Muscle layer of colon (tissue), 2 donors: ENCODE measurements around the gene SLC2A6.

Experiments used
- H3K27ac ChIP-seq: one replicate; pipeline ENCODE4 v1.7.0; 2013; ENCODE audit warnings: low read depth, mild to moderate bottlenecking, low read length, moderate library complexity
- H3K27me3 ChIP-seq, 2 donors: one replicate each; pipeline ENCODE4 v1.7.0; 2013; ENCODE audit warnings: low read length in 2 of 2, mild to moderate bottlenecking in 2 of 2; ENCODE audit not compliant: insufficient read depth in 2 of 2, control insufficient read depth in 1 of 2
- H3K36me3 ChIP-seq: one replicate; pipeline ENCODE4 v1.7.0; 2013; ENCODE audit warnings: mild to moderate bottlenecking, low read length; ENCODE audit not compliant: insufficient read depth
- H3K4me1 ChIP-seq: one replicate; pipeline ENCODE4 v1.7.0; 2013; ENCODE audit warnings: mild to moderate bottlenecking, low read length; ENCODE audit not compliant: insufficient read depth
- H3K4me3 ChIP-seq, 2 donors: one replicate each; pipeline ENCODE4 v1.7.0; 2013; ENCODE audit warnings: low read length in 2 of 2, low read depth in 1 of 2, mild to moderate bottlenecking in 1 of 2, moderate library complexity in 1 of 2
- H3K9ac ChIP-seq: one replicate; pipeline ENCODE4 v1.7.0; 2013; ENCODE audit warnings: low read length
- H3K9me3 ChIP-seq: one replicate; pipeline ENCODE4 v1.7.0; 2013; ENCODE audit warnings: mild to moderate bottlenecking, low read length
- donor health status: abdominal sarcoma.
- donor health status: Adenocarcinoma of cecum.

The SLC2A6 gene

DNA sequence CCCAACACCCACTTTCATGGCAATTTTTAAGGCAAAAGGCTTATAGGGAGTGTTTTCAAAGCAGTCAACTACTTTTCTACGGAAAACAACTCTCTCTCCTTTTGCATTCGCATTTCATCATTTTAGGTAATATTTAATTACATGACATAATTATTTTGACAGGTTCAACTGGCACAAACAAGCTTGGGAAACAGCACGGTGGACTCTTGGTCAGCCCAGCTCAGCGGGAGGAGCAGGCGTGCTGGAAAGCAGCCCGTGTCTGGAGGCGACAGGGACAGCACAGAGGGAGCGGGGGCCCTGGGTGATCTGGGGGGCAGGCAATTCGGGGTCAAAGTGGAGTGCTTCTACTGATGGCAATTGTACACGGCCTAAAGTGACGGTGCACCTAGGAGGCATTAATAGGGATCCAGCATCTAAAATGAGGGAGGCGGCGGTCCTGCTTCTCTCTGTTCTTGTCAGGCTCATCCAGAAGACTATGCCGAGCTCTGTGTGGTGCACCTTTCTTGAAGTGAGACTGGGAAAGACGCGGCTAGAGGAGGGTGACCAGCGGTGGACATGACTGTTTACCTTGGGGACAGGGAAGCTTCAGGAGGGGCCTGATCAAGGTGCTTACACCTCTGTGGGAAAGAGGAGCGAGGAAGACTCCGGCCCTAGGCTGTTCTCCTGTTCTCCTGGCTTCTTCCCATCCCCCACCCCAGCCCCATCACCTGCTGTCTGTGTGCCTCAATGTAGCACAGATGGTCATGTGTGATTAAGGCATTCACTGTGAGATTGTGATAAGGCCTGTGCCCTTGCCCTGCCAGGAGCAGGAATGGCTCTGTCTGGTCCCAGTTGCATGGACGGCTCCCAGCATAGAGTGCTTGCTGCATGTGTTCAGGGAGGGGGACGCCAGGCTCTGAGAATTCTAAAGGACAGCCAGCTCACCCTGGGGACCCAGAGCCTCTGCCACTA lies 42.5 kb upstream of the SLC2A6 start:
- H3K4me1 ChIP-seq, result peaks cover 4% of the 10 kb centered on the region
- H3K9me3 ChIP-seq, result no peaks in the 10 kb centered on the region
- no peaks in the 10 kb centered on the region for H3K27me3 ChIP-seq
- no peak overlapping the region for H3K4me3 ChIP-seq
- no peak overlapping the region for H3K27ac ChIP-seq
- H3K9ac ChIP-seq, result no peak overlapping the region
- H3K36me3 ChIP-seq, result no peaks in the 10 kb centered on the region

DNA sequence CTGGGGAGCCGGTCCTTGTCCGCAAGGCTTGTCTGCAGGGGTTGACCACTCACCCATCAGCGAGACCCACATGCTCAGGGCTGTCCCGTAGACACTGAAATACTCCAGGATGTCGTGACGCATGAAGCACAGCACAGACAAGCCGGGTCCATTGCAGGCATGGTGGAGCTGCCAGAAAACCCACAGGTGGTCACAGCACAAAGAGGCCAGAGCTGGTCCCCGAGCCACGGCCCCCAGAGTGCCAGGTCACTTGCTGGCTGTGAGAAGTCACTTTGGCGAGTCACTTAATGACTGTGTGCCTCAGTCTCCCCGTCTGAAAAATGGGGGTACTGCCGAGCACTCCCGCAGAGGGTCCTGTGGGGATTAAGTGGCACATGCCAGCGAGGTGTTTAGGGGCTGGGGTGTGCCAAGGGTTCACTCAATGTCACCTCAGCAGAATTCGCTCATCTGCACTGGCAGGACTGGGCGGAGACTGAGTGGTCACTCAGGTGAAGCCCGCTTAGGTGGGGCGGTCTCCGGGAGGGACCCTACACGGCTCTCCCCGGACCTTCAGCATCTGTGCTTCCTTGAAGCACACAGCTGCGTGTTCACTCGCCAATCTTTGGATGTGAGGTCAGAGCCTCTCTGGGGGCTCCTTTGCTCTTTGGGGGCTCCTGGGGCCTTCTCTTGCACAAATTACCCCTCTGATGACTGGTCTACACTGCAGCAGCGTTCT lies 41.4 kb upstream of the SLC2A6 start:
- H3K4me1 ChIP-seq, result no peaks in the 10 kb centered on the region
- no peak overlapping the region for H3K27ac ChIP-seq
- no peak overlapping the region for H3K4me3 ChIP-seq
- H3K9me3 ChIP-seq, result no peaks in the 10 kb centered on the region
- H3K36me3 ChIP-seq, result no peaks in the 10 kb centered on the region
- H3K9ac ChIP-seq, result no peak overlapping the region
- H3K27me3 ChIP-seq, result no peaks in the 10 kb centered on the region

DNA sequence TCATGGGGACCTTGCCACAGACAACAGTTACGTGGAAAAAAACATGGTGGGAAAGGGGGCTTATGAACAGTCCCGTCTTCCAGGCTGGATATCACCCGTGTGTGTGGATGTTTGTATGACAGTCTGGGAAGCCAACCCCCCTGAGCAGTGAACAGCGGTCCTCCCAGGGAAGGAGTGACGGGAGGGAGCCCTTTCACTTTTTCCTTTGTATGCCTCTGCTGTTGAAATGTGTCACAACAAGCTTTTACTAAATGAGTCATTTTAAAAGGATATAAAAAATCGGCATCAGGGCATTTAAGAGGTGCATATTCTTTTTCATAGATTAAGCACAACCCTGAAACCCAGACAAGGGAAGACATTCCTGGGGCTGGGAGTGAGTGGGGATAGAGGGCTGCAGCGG lies 40.8 kb upstream of the SLC2A6 start:
- Histone ChIP-seq H3K9me3 (no peaks in the 10 kb centered on the region), H3K27ac (no peak overlapping the region), H3K4me3 (no peak overlapping the region), H3K27me3 (no peaks in the 10 kb centered on the region), H3K4me1 (peaks cover 1% of the 10 kb centered on the region), H3K9ac (no peak overlapping the region), H3K36me3 (no peaks in the 10 kb centered on the region)

DNA sequence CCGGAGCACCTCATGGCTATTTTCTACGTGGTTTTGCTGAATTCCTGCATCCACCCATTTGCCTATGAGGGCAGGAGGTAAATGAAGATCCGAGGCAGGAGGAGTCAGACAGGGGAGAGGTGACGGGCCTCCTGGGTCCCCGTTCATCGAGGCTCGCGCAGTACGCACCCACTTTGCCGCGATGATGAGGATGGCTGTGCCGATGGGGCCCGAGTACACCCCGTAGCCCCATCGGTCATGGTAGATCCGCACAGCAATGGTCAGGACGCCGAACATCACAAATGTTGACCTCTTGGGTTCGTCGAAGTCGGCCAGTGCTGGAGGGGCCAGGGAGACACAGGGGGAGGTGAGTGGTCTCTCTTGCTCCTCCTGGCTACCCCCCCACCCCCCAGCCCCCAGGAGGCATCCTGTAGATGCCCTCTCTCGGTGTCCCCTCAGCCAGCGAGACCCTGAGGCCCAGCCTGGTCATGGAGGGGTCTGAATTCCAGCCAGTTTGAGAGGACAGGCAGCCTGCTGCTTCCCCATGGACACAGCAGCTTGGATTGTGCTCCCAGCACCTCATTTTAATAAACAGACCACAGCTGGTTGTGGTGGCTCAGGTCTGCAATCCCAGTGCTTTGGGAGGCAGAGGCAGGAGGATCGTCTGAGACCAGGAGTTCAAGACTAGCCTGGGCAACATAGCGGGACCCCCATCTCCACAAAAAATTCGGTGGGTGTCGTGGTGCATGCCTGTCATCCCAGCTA lies 40.0 kb upstream of the SLC2A6 start:
- Histone ChIP-seq H3K36me3 (no peaks in the 10 kb centered on the region), H3K27me3 (no peaks in the 10 kb centered on the region), H3K4me3 (no peak overlapping the region), H3K9ac (no peak overlapping the region), H3K27ac (no peak overlapping the region), H3K4me1 (peaks cover 5% of the 10 kb centered on the region), H3K9me3 (no peaks in the 10 kb centered on the region)

DNA sequence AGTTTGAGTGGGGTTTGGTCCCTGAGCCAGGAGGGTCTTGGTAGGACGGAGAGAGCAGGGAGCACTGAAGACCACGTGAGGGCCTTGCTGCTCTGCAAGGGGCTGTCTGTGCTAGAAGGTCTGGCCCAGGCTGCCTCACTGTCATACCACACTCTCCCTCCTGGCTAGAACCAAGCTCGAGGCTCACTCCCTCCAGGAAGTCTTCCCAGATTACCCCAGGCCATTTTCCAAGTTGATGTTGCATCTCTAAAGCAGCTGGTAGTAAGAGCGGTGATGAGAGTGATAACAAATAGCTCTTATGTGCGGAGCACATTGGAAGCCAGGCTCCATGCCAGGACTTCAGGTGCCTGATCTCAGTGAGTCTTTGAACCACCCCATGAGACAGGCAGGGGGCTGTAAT lies 39.3 kb upstream of the SLC2A6 start:
- Histone ChIP-seq H3K4me1 (peaks cover 5% of the 10 kb centered on the region), H3K9ac (no peak overlapping the region), H3K27me3 (no peaks in the 10 kb centered on the region), H3K36me3 (no peaks in the 10 kb centered on the region), H3K4me3 (no peak overlapping the region), H3K9me3 (no peaks in the 10 kb centered on the region), H3K27ac (no peak overlapping the region)

DNA sequence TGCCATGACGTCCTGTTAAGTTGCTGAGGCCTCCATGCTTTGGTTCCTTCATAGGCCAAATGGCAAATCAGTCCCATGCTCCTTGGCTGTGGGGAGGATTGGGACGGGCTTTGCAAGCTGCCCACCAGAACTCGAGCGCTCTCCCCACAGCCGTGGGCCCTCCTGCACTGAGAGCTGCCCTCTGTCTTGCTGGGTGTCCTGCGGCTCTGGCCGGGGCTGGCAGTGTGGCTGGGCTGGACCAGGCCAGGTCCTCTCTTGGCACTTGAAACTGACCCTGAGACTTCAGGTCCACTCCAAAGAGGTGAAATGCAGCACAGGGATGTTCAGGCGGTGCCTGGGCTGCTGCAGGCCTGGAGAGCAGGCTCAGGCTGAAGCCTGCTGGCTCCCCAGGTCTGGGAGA lies 38.8 kb upstream of the SLC2A6 start:
- peaks cover 5% of the 10 kb centered on the region for H3K4me1 ChIP-seq
- no peak overlapping the region for H3K27ac ChIP-seq
- H3K36me3 ChIP-seq, result no peaks in the 10 kb centered on the region
- no peaks in the 10 kb centered on the region for H3K9me3 ChIP-seq
- H3K9ac ChIP-seq, result no peak overlapping the region
- no peak overlapping the region for H3K4me3 ChIP-seq
- no peaks in the 10 kb centered on the region for H3K27me3 ChIP-seq

DNA sequence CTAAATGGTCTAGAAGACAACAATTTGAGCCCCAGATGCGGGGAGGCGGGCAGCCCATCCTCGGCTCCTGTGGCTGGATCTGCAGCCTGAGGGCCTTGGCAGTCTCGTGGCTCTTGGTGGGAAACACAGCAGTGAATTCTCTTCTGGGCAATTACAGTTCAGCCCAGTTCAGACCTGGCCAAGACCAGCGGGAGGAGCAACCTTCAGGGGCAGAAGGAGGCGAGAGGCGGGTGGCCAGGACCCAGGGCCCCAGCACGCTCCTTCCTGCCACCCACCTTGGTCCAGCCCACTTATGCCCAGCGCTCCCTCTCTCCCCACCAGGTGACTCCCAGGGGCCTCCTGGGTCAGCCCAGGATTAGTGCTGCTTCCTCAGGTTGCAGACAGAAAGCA lies 38.1 kb upstream of the SLC2A6 start:
- no peak overlapping the region for H3K9ac ChIP-seq
- H3K9me3 ChIP-seq, result no peaks in the 10 kb centered on the region
- no peak overlapping the region for H3K27ac ChIP-seq
- H3K27me3 ChIP-seq, result no peaks in the 10 kb centered on the region
- no peaks in the 10 kb centered on the region for H3K36me3 ChIP-seq
- H3K4me3 ChIP-seq, result no peak overlapping the region
- peaks cover 5% of the 10 kb centered on the region for H3K4me1 ChIP-seq

DNA sequence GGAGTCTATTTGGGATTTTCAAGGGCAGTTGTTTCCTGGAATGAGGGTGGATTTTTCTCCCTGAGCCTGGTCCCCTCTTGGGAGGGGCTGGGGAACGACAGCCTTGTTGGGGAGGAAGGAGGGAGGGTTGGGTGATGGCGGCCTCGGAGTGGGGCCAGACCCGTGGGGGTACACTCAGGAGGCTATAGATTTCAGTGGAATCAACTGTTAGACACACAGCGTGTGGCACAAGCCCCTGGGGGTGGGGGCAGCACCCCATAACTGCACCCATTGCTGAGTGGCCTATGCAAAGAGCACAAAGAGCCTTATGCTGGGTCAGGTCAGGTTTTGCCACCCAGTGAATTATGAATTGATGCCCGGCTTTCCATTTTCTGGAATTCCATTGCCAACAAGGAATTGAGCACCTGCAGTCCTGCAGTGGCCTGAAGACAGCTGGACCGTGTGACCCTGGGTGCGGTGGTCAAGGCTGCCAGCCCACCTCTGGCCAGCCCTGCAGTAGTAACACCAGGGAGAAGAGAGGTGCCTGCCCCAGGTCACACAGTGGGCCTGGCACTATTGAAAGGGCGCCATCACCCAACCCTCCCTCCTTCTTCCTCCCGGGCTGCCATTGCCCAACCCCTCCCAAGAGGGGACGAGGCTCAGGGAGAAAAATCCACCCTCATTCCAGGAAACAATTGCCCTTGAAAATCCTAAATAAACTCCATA lies 37.5 kb upstream of the SLC2A6 start:
- peaks cover 5% of the 10 kb centered on the region for H3K4me1 ChIP-seq
- no peaks in the 10 kb centered on the region for H3K36me3 ChIP-seq
- H3K9me3 ChIP-seq, result no peaks in the 10 kb centered on the region
- H3K4me3 ChIP-seq, result no peak overlapping the region
- no peak overlapping the region for H3K27ac ChIP-seq
- H3K9ac ChIP-seq, result no peak overlapping the region
- no peaks in the 10 kb centered on the region for H3K27me3 ChIP-seq

DNA sequence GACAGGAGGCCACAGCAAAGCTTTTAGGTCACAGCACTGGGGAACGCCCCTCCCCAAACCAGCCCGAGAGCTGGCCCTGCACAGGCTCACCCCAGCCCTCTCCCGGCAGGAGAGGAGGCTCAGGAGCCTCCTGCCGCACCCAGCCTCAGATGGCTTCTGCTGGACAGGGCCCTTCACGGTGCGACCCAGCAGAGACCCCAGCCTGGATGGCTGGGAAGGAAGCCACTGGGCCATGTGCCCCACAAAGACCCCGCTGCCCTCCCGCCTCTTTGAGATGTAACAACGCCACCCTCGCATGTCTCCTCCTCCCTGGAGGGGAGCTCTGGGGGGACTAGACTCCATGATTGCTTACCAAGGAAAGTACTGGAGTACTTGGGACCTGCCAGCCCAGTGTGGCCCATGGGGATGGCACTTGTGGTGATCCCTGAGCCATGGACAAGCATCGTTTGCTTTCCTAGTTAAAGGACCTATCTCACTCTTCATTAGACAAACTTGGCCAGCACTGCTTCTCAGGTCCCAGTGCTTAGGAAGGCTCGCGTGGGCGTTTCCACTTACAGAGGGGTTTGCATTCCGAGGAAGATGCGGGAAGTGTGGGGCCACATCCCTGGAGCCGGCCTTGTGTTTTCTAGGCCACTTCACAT lies 36.8 kb upstream of the SLC2A6 start:
- Histone ChIP-seq H3K36me3 (no peaks in the 10 kb centered on the region), H3K4me1 (peaks cover 5% of the 10 kb centered on the region), H3K27me3 (no peaks in the 10 kb centered on the region), H3K27ac (no peak overlapping the region), H3K9ac (no peak overlapping the region), H3K9me3 (no peaks in the 10 kb centered on the region), H3K4me3 (no peak overlapping the region)

DNA sequence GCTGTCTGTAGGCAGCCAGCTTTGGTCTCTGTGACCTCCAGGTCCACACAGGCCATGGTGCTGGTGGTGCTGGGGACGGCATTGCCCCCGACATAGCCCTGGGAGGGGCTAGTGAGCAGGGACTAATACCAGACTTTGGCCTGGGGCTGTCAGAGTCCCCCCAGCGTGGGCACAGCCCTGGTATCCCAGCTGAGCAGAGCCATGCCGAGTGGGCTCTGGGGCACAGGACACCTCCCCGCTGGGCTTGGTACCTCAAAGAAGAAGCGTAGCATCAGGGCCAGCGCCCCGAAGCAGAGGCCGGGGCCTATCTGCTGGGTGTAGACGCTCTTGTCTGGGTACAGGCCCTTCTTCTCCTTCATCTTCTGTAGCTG lies 36.3 kb upstream of the SLC2A6 start:
- H3K4me1 ChIP-seq, result peaks cover 5% of the 10 kb centered on the region
- H3K36me3 ChIP-seq, result no peaks in the 10 kb centered on the region
- no peaks in the 10 kb centered on the region for H3K27me3 ChIP-seq
- no peak overlapping the region for H3K4me3 ChIP-seq
- H3K9ac ChIP-seq, result no peak overlapping the region
- H3K9me3 ChIP-seq, result no peaks in the 10 kb centered on the region
- H3K27ac ChIP-seq, result no peak overlapping the region
